ENCODE results near the gene METTL18.
"Not testable (repeated sequence)": the region's sequence is repeated elsewhere in the genome, so short reads cannot be mapped to it uniquely, and the experiment has no call there.

The METTL18 gene

GRCh38 chr1:169794530-169795416, at the start of gene METTL18:
METTL18 (minus strand) TSS chr1:169794907; CDS start chr1:169793695, 1,212 bp downstream.
- DNase-seq (ENCODE audit: low read depth), result peak; percentile 79

- DNase-seq (ENCODE audit: low read depth), result no peak
Measured at GRCh38 chr1:169838942-169839341, 44.2 kb upstream of the METTL18 start.

- no peak for DNase-seq (ENCODE audit: low read depth)
Measured at GRCh38 chr1:169836198-169836597, 41.5 kb upstream of the METTL18 start.

GRCh38 chr1:169835647-169836046, 40.9 kb upstream of the METTL18 start:
- no peak for DNase-seq (ENCODE audit: low read depth)

GRCh38 chr1:169834869-169835268, 40.2 kb upstream of the METTL18 start:
- DNase-seq (ENCODE audit: low read depth), result no peak

GRCh38 chr1:169833179-169833901, 38.6 kb upstream of the METTL18 start:
- no peak for DNase-seq (ENCODE audit: low read depth)

GRCh38 chr1:169829671-169830070, 35.0 kb upstream of the METTL18 start:
- no peak for DNase-seq (ENCODE audit: low read depth)

- DNase-seq (ENCODE audit: low read depth), result no peak
Measured at GRCh38 chr1:169824153-169824552, 29.4 kb upstream of the METTL18 start.

- no peak for DNase-seq (ENCODE audit: low read depth)
Measured at GRCh38 chr1:169821500-169821899, 26.8 kb upstream of the METTL18 start.

- no peak for DNase-seq (ENCODE audit: low read depth)
Measured at GRCh38 chr1:169816617-169817016, 21.9 kb upstream of the METTL18 start.

GRCh38 chr1:169814265-169814664, 19.6 kb upstream of the METTL18 start:
- DNase-seq (ENCODE audit: low read depth), result no peak

- DNase-seq (ENCODE audit: low read depth), result no peak
Measured at GRCh38 chr1:169812131-169812530, 17.4 kb upstream of the METTL18 start.

GRCh38 chr1:169811418-169812035, 16.8 kb upstream of the METTL18 start:
- DNase-seq (ENCODE audit: low read depth), result not testable (repeated sequence)

- no peak for DNase-seq (ENCODE audit: low read depth)
Measured at GRCh38 chr1:169809370-169810095, 14.8 kb upstream of the METTL18 start.

- DNase-seq (ENCODE audit: low read depth), result no peak
Measured at GRCh38 chr1:169804941-169805340, 10.2 kb upstream of the METTL18 start.

- no peak for DNase-seq (ENCODE audit: low read depth)
Measured at GRCh38 chr1:169802888-169803287, 8.2 kb upstream of the METTL18 start.

GRCh38 chr1:169797281-169797680, 2.6 kb upstream of the METTL18 start:
- no peak for DNase-seq (ENCODE audit: low read depth)

- DNase-seq (ENCODE audit: low read depth), result no peak
Measured at GRCh38 chr1:169796274-169796810, 1.6 kb upstream of the METTL18 start.

- DNase-seq (ENCODE audit: low read depth), result no peak
Measured at GRCh38 chr1:169795687-169796086, 980 bp upstream of the METTL18 start.

GRCh38 chr1:169793730-169794129, 977 bp downstream of the METTL18 start:
- DNase-seq (ENCODE audit: low read depth), result no peak

- DNase-seq (ENCODE audit: low read depth), result no peak
Measured at GRCh38 chr1:169788402-169788801, 6.3 kb downstream of the METTL18 start.

- no peak for DNase-seq (ENCODE audit: low read depth)
Measured at GRCh38 chr1:169786974-169787373, 7.7 kb downstream of the METTL18 start.
